Erythroblast (primary cell): ENCODE results near the gene KCNIP3.

Experiments
- GATA1 ChIP-seq: IDR thresholded peaks from 2 replicates; pipeline ENCODE4 v1.6.1; 2011; ENCODE audit warnings: low read depth, mild to moderate bottlenecking, control low read depth, low read length, moderate library complexity
- POLR2A ChIP-seq: IDR thresholded peaks from 2 replicates; pipeline ENCODE4 v1.6.1; 2011; ENCODE audit warnings: mild to moderate bottlenecking, low read length

DNA sequence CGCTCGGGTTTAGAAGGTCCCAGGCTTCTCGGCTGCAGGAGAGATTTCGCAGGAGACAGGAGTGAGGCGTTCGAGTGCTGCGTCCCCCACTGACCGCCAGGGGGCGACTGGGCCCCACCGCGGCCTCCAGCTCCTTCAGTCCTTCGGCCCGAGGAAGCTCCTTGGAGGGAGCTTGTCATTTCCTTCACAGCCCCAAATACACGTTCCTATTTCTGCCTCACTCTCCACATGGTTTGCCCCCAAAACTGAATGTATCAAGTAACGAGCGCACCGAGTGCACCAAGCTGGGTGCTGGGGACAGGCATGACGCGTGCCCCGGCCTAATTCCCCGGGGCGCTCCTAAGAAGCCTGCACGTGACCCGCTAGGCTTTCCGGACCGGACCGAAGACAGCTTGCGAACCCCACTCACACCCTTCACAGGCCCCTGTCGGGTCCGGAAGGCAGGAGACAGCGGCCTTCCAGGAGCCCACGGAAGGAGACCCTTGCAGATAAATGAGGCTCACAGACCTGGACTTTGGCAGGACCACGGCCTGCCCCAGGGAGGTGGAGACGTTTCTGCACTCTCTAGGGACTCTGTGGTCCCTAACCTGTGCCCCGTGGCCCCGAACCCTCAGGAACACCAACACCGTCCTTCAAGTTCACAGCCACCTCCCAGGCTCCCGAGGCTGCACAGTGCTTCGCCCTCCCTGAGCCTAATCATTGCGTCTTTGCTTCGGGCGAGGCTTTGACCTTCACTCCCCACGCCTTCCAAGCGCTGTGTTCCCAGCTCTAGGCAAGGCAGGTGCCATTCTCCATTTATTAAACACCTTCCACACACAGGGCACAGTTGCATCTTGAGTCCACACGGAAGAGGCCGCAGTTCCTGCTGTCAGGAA lies 92.3 kb downstream of the KCNIP3 start:
- TF ChIP-seq POLR2A (no peak), GATA1 (no peak)
